SK-N-SH (cell line): Measurements from ENCODE around the gene KLF7. TPM values are rescaled to one million over a fixed set of nuclear protein-coding genes. Genes with fewer than 3 reads are reported as not detected.

ENCODE experiments used
- CTCF ChIP-seq: fragments of 200-600 bp; sonication (generic); IDR thresholded peaks from 2 replicates; pipeline ENCODE4 v1.6.1; 2017; ENCODE audit warnings: antibody characterized with exemption, mild to moderate bottlenecking, moderate library complexity
- EP300 ChIP-seq, 2 experiments: IDR thresholded peaks; 2 replicates each; pipeline versions ENCODE4 v1.4.0 to v1.6.1; 2012; ENCODE audit warnings: borderline replicate concordance in 1 of 2, low read depth in 1 of 2, low read length in 1 of 2
- EZH2phosphoT487 ChIP-seq: fragments of 200-600 bp; sonication (generic); IDR thresholded peaks from 2 replicates; pipeline ENCODE4 v1.6.1; 2017; ENCODE audit warnings: low read depth, mixed run types, mild to moderate bottlenecking, antibody characterized with exemption, moderate library complexity, borderline replicate concordance
- FOSL2 ChIP-seq: IDR thresholded peaks from 2 replicates; pipeline ENCODE4 v1.4.0; 2012; ENCODE audit warnings: low read depth, mild to moderate bottlenecking, moderate library complexity, borderline replicate concordance
- FOXM1 ChIP-seq: IDR thresholded peaks from 2 replicates; pipeline ENCODE4 v1.4.0; 2012; ENCODE audit warnings: low read depth, mild to moderate bottlenecking
- GABPA ChIP-seq: IDR thresholded peaks from 2 replicates; pipeline ENCODE4 v1.4.0; 2012; ENCODE audit warnings: low read depth, mild to moderate bottlenecking
- JUND ChIP-seq: IDR thresholded peaks from 2 replicates; pipeline ENCODE4 v1.4.0; 2012
- MAX ChIP-seq: IDR thresholded peaks from 2 replicates; pipeline ENCODE4 v1.4.0; 2012; ENCODE audit warnings: low read depth
- MXI1 ChIP-seq: IDR thresholded peaks from 2 replicates; pipeline ENCODE4 v1.6.1; 2012; ENCODE audit warnings: mild to moderate bottlenecking, low read depth, low read length, improper control_type of control experiment
- NRF1 ChIP-seq: IDR thresholded peaks from 2 replicates; pipeline ENCODE4 v1.6.1; 2012; ENCODE audit warnings: low read depth, mild to moderate bottlenecking, low read length
- PBX3 ChIP-seq: IDR thresholded peaks from 2 replicates; pipeline ENCODE4; 2012
- POLR2AphosphoS5 ChIP-seq: IDR thresholded peaks from 2 replicates; pipeline ENCODE4 v1.6.1; 2012; ENCODE audit warnings: low read depth, low read length
- RAD21 ChIP-seq: IDR thresholded peaks from 2 replicates; pipeline ENCODE4 v1.6.1; 2012; ENCODE audit warnings: mild to moderate bottlenecking, low read length
- REST ChIP-seq: IDR thresholded peaks from 2 replicates; pipeline ENCODE4 v1.6.1; 2012; ENCODE audit warnings: mild to moderate bottlenecking, low read depth, low read length, moderate library complexity
- SIN3A ChIP-seq: IDR thresholded peaks from 2 replicates; pipeline ENCODE4 v1.6.1; 2012; ENCODE audit warnings: low read depth, mild to moderate bottlenecking, low read length, moderate library complexity, borderline replicate concordance
- YY1 ChIP-seq: IDR thresholded peaks from 2 replicates; pipeline ENCODE4 v1.4.0; 2012; ENCODE audit warnings: low read depth, mild to moderate bottlenecking
- ZBTB33 ChIP-seq: IDR thresholded peaks from 2 replicates; pipeline ENCODE4 v1.4.0; 2012; ENCODE audit warnings: low read depth, borderline replicate concordance
- polyA plus RNA-seq, 3 experiments: library from polyadenylated mRNA; depleted of rRNA; stranded (reverse); fragments of >200 nt; gene quantifications; 2 replicates each; pipeline ENCODE4 v1.2.3, GENCODE V29; 2012

The KLF7 gene
- polyA plus RNA-seq, 1 of the 3 experiments (the other 2 are of a cell fraction), result 7.5 TPM

- no peak for TF ChIP-seq CTCF
- no peak for TF ChIP-seq FOXM1
- peak in 1 of 2 experiments; percentile 97; a peak in 2 of 4 replicates for TF ChIP-seq EP300 (IDR thresholded peaks at IDR 0.05; ENCODE audit: borderline replicate concordance in 1 of 2, low read depth in 1 of 2, low read length in 1 of 2)
- TF ChIP-seq POLR2AphosphoS5, result peak; percentile 10
- no peak for TF ChIP-seq NRF1
- no peak for TF ChIP-seq SIN3A
- no peak for TF ChIP-seq GABPA
- no peak for TF ChIP-seq EZH2phosphoT487
- no peak for TF ChIP-seq FOSL2
- no peak for TF ChIP-seq JUND
- TF ChIP-seq ZBTB33, result no peak
- TF ChIP-seq REST, result no peak
- TF ChIP-seq MAX, result no peak
- peak; percentile 56; the same call in 1 of the 2 replicates for TF ChIP-seq MXI1
- TF ChIP-seq RAD21, result peak; percentile 30; the same call in 1 of the 2 replicates
- TF ChIP-seq YY1, result no peak
- no peak for TF ChIP-seq PBX3
These were observed 78.5 kb downstream of the KLF7 start (continued) for GRCh38 chr2:207087046-207087902.
